ENCODE data around the gene IRF2BP2.

GRCh38 chr1:234608911-234609690 is 877 bp downstream of the IRF2BP2 start:
- TF ChIP-seq ZNF274 (IDR thresholded peaks at IDR 0.05; ENCODE audit: low read depth, low read length) (no peak), SUZ12 (IDR thresholded peaks at IDR 0.05; ENCODE audit: extremely low read depth, insufficient read depth, insufficient read length) (no peak), YY1 (IDR thresholded peaks at IDR 0.05; ENCODE audit: insufficient read depth, insufficient read length) (no peak)

Data from NT2/D1 (cell line).